Astrocyte of the spinal cord (primary cell): Measurements from ENCODE around the gene MRPL11.

Source experiments
- DNase-seq: peaks from one replicate; pipeline ENCODE4 v3.0.0; 2011; ENCODE audit warnings: low read depth, low spot score
- H3K4me3 ChIP-seq: 2 replicates; pipeline ENCODE4 v1.5.1; 2011; ENCODE audit warnings: low read depth, mild to moderate bottlenecking, low read length, moderate library complexity
- in situ Hi-C: cut with HindIII; loops from 2 replicates; pipeline ENCODE4 v1.10.0; 2017; ENCODE audit warnings: low sequenced_read_pairs
- TF ChIP-seq, protein P1 (sequence below): IDR thresholded peaks from 2 replicates; pipeline ENCODE4 v1.5.1; 2012; ENCODE audit warnings: low read depth, mild to moderate bottlenecking, low read length, inconsistent platforms

MRPL11 gene

DNA sequence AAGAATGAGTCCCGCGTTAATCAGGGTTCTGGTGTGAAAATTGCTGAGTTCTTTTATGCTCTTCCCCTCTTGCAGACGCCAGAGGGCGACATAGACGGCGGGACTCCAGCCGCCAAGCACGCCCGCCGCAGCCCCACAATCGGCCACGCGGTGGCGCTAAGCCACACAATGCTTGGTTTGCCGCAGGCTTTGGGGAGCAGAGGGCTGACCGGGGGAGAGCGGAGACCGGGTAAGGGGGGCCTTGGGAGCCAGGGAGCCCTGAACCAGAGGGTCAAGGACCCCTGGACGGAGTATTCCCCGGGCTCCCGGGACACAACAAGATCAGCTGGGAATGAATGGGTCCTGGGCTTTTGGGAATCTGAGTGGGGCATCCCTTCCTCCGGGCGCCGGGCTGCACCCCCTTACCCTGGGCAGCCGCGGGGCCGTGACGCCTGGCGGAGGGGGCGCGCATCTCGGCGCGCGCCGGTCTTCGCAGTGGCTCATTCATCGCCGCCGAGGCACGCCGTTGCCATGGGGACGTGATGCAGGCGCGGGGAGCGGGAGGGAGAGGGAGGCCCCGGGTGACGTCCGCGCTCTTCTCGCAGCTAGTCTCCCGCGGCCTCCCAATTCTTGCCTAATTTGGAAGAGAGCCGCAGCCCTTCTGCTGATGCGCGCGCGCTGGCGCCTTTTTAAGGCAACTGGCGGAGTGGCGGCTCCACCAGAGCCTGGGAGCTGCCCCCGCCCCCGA is 30.0 kb downstream of the MRPL11 start:
- in situ Hi-C loops: no loop called here
- TF ChIP-seq, protein P1, sequence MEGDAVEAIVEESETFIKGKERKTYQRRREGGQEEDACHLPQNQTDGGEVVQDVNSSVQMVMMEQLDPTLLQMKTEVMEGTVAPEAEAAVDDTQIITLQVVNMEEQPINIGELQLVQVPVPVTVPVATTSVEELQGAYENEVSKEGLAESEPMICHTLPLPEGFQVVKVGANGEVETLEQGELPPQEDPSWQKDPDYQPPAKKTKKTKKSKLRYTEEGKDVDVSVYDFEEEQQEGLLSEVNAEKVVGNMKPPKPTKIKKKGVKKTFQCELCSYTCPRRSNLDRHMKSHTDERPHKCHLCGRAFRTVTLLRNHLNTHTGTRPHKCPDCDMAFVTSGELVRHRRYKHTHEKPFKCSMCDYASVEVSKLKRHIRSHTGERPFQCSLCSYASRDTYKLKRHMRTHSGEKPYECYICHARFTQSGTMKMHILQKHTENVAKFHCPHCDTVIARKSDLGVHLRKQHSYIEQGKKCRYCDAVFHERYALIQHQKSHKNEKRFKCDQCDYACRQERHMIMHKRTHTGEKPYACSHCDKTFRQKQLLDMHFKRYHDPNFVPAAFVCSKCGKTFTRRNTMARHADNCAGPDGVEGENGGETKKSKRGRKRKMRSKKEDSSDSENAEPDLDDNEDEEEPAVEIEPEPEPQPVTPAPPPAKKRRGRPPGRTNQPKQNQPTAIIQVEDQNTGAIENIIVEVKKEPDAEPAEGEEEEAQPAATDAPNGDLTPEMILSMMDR: peak; percentile 100
- peak; percentile 85 for DNase-seq
- H3K4me3 ChIP-seq: peak overlapping the region; percentile 39

DNA sequence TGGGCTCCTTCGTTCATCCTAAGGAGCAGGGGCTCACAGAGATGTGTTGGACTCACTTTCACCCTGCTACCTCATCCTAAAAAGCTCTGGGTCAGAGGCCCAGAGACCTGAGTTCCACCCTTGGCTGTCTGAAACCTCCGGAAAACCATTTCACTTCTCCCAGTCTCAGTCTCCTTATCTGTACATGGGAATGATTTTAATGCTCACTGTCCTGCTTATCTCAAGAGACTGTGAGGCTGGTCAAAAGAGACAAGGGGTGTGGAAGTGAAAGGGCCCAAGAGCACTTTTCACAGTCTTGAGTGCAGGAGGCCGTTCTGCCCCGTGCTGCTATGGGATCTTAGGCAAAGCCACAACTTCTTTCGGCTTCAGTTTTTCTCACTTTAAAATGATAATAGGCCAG is 31.0 kb downstream of the MRPL11 start:
- in situ Hi-C loops: no loop called here
- no peak overlapping the region for H3K4me3 ChIP-seq
- no peak for DNase-seq
- TF ChIP-seq, protein P1: no peak

DNA sequence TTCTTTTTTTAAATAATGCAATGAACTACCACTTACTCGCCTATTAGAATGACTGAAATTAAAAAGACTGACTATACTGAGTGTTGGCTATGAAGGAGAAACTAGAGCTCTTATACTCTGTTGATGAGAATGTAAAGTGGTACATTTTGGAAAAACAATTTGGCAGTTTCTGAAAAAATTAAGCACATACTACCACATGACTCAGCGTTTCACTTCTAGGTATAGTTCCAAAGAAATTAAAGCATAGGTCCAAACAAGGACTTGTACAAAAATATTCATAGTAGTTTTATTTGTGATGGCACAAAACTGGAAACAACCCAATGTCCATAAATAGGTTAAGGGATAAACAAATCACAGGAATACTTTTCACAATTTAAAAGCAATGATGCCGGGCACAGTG is 44.7 kb downstream of the MRPL11 start:
- in situ Hi-C loops: no loop called here
- H3K4me3 ChIP-seq: no peak overlapping the region
- TF ChIP-seq, protein P1: no peak
- no peak for DNase-seq

DNA sequence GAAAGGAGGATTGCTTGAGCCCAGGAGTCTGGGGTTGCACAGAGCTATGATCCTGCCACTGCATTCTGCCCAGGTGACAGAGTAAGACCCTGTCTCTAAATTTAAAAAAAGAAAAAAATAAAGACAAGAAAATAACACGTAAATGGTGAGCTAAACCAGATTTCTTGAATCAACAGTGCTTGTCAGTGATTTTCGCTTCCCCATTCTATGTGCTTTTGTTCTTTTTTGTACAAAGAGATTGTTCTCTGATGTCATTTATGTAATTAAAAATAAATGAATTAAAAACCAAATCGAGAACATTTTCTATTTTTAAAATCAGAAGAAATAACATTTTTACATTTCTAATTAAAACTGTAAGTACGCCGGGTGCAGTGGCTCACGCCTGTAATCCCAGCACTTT is 47.3 kb downstream of the MRPL11 start:
- DNase-seq: no peak
- no peak overlapping the region for H3K4me3 ChIP-seq
- in situ Hi-C loops: no loop called here
- TF ChIP-seq, protein P1: no peak

DNA sequence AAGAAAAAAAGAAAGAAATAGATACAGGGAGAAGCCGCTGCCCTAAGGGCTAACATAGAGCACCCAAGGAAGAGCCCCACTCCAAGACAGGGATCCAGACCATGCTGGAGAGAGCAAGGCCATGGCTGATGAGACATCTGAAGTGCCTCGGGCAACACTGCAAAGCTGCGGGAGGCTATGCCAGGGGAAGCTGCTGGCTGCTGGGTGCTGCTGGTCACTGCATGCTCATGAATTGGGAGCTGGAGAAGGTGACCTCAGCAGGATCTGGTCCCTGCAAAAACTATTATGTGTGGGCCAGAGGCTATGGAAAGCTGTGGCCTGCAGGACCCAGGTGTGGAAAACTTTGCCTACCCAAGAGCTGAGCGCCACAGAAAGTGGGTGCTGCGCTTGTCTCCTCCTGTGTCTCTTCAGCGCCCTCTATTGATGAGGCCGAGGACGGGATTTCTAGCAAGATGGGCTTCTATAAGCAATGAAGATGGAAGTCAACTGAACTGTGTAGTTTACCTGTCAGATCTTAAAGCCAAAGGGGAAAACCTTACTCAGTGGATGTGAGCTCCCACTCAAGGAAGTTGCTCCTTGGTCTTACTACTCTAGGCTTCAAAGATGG is 49.8 kb downstream of the MRPL11 start:
- no peak overlapping the region for H3K4me3 ChIP-seq
- in situ Hi-C loops: no loop called here
- peak; percentile 70 for DNase-seq
- TF ChIP-seq, protein P1: peak; percentile 97

DNA sequence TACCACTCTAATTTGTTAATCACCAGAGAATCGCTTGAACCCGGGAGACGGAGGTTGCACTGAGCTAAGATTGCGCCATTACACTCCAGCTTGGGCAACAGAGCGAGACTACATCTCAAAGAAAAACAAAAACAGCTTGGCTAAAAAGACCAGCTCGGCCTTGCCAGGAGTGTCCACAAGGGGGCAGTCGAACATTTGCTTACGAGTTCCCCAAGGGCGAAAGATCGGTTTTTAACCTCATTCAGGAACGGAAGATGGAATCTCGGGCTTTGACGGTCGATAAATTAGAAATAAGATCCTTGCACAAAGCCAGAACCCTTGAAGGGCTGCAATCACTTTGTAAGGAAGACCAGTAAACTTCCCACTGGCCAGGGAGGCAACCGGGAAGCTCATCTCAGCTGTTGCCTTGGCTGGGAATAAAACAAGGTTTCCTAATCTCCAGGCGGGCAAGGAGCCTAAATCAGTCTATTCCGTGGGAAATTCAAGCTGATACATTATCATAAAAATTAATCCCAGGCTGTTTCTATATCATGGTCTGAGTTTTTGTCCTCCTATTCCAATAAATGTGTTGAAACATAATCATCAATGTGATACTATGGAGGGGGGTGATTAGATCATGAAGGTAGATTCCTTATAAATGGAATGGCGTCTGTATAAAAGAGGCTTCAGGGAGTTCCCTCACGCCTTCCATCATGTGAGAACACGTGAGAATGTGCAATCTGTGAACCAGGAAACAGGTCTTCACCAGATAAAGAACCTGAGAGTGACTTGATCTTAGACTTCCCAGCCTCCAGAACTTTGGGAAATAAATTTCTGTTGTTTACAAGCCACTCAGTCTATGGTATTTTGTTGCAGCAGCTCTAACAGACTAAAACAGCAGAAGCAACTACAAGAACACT is 52.2 kb downstream of the MRPL11 start:
- in situ Hi-C loops: no loop called here
- TF ChIP-seq, protein P1: peak; percentile 96
- DNase-seq: peak; percentile 83
- H3K4me3 ChIP-seq: no peak overlapping the region
